GM23338 (cell line): ENCODE results near the gene EPHB1.

Source experiments
- CTCF ChIP-seq, 2 experiments: fragments of 200-600 bp in 1 of 2; sonication (generic) in 1 of 2; conservative IDR thresholded peaks; 2 replicates each; pipeline versions ENCODE4 v1.5.1 to v1.6.1; 2016 to 2017; ENCODE audit warnings: antibody characterized with exemption in 2 of 2, low read depth in 2 of 2, mild to moderate bottlenecking in 2 of 2, moderate library complexity in 1 of 2
- EZH2phosphoT487 ChIP-seq: fragments of 200-600 bp; sonication (generic); IDR thresholded peaks from one replicate; pipeline ENCODE4 v1.8.1; 2018; ENCODE audit warnings: antibody characterized with exemption; ENCODE audit not compliant: unreplicated experiment
- POLR2AphosphoS5 ChIP-seq: IDR thresholded peaks from 2 replicates; pipeline ENCODE4 v1.6.1; 2016; ENCODE audit warnings: antibody characterized with exemption, low read depth
- REST ChIP-seq: IDR thresholded peaks from one replicate; pipeline ENCODE4 v1.6.1; 2018; ENCODE audit warnings: antibody characterized with exemption; ENCODE audit not compliant: unreplicated experiment
- STAT1 ChIP-seq: IDR thresholded peaks from one replicate; pipeline ENCODE4 v1.6.1; 2016; ENCODE audit warnings: antibody characterized with exemption; ENCODE audit not compliant: unreplicated experiment

- TF ChIP-seq REST = no peak
- no peak for TF ChIP-seq CTCF (conservative IDR thresholded peaks at IDR 0.05; ENCODE audit: low read depth in 2 of 2)
- TF ChIP-seq POLR2AphosphoS5 = no peak
- no peak for TF ChIP-seq EZH2phosphoT487
- TF ChIP-seq STAT1 = no peak
These were observed 468.3 kb downstream of the EPHB1 start for GRCh38 chr3:135263331-135263730.
